Raji (cell line): ENCODE data around the gene CXCL1.

ENCODE experiments used
- POLR2A ChIP-seq: IDR thresholded peaks from 2 replicates; pipeline ENCODE4 v1.6.1; 2011; ENCODE audit warnings: low read depth, low read length, control low read depth; ENCODE audit not compliant: insufficient read depth

The CXCL1 gene

DNA sequence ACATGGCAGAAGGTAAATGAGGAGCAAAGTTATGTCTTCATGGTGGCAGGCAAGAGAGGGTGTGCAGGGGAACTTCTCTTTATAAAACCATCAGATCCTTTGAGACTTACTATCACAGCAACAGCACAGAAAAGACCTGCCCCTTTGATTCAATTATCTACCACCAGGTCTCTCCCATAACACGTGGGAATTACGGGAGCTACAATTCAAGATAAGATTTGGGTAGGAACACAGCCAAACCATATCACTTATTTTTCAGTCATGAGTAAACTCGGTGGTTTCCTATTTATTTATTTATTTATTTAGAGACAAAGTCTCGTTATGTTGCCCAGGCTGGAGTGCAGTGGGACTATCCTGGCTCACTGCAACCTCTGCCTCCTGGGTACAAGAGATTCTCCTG is 22.1 kb downstream of the CXCL1 start:
- no peak for TF ChIP-seq POLR2A

- TF ChIP-seq POLR2A, result no peak
Observed at GRCh38 chr4:73891739-73892405, 22.7 kb downstream of the CXCL1 start.

GRCh38 chr4:73892966-73893365 is 23.8 kb downstream of the CXCL1 start:
- no peak for TF ChIP-seq POLR2A

DNA sequence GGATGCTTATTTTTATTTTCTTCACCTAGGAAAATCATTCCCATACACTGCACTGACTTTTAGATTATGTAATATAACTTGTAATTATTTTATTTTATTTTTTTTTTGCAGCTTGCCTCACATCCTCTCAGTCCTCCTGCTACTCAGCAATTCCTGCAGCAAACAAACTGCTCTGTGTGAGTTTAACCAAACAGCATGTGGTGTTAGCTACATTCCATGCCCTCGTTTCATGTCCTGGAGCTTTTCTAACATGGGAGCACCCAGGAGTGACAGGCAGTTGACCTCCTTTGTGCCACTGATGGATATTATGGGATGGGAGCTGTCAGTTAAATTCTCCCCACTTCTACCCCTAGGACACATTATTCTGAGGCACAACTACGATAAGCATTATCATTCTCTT is 24.8 kb downstream of the CXCL1 start:
- TF ChIP-seq POLR2A, result no peak

- TF ChIP-seq POLR2A, result no peak
Observed at GRCh38 chr4:73895201-73896175, 26.3 kb downstream of the CXCL1 start.

DNA sequence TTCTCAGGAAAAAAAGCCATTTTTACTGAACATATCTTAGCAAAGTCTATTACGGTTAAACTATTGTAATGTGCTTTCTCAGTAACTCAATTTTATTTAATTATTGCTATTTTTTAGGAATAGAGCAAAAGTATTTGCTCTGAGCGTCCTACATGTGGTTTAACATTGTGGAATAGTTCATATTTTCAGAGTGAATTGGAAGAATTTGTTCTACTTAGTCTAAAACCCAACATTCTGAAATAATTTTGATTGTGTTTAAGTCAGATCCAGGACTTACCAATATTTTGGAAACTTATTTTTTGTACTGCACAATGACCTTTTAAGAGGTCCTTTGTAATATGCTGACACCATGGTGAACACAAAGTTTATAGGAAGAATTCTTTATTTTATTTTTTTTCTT is 27.2 kb downstream of the CXCL1 start:
- no peak for TF ChIP-seq POLR2A

DNA sequence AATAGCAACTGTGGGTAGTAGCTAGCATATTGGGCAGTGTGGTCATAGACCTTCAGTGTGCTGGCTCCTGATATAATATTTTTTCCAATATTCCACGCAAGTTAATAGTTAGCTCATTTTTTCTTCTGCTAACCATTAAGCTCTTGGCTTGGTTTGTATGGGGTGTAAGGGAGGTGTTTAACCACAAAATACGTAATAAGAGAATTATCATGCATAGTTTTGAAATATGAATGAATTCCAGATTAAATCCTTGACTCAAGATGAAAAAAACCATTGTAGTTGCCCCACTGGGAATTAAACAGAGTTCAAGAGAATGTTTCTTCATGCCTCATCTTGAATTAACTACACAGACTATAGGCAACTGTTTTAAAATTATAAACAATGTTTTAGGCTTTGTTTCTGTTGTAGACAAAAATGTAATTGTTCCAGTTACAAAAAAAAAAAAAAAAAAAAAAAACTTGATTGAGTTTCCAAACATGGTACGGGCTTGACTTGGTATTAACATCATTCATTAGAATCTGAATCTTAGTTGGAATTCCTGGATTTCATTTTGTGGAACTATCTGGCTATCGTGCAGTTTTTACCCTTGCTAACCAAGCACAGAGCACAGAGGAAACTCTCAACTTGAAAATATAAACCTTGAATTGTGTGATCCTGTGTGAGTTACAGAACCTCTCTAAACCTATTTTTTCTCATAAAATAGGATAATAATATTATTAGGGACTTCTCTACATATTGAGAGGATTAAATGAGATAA is 28.4 kb downstream of the CXCL1 start:
- TF ChIP-seq POLR2A, result no peak

DNA sequence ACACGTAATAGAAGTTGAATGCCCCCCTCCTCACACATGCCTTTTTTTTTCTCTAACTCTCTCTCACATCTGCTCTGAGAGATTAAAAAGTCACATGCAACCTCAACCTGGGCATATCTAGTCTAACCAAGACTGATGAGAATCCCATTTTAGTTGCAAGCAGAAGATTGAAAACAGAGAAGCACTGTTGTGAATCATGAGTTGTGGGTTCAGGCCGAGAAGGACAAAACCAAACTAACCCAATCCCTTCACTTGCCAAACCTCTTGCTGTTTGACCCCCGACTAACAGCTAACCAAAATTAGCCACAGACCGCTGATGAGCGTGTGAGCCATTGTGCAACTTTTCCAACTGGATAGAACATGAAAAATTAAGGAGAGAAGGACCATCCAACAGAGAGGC is 31.8 kb downstream of the CXCL1 start:
- no peak for TF ChIP-seq POLR2A

GRCh38 chr4:73902038-73902637 is 32.9 kb downstream of the CXCL1 start:
- no peak for TF ChIP-seq POLR2A

DNA sequence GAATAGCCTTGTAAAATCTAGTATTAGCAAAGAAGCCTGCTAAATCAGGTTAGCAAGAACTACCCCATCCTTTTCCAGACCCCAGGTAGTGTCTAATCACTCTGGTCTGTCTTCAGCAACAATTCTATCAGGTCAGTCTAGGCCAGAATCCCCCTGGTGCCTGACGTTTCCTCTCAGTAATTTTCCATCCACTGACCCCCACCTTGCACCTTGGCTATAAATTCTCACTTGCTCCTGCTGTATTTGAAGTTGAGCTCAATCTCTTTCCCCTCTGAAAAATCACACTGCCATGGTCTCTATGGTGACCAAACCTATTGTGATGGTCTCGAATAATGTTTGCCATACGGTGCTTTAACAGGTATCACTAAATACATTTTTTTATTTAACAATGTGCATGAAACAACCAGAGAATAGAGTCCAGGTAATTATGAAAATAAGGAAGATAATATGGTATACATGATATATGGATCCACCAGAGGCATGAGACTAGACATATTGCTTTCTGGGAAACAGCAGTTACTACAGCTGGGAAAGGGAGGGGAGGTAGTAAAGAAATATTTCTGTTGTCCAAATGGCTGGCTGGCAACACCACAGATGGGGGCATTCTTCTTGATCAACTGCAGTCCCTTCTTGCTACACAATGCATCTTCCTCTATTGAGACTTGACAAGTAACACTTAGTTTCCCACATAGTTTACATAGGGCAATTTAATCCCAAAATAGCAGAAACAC is 33.8 kb downstream of the CXCL1 start:
- no peak for TF ChIP-seq POLR2A

DNA sequence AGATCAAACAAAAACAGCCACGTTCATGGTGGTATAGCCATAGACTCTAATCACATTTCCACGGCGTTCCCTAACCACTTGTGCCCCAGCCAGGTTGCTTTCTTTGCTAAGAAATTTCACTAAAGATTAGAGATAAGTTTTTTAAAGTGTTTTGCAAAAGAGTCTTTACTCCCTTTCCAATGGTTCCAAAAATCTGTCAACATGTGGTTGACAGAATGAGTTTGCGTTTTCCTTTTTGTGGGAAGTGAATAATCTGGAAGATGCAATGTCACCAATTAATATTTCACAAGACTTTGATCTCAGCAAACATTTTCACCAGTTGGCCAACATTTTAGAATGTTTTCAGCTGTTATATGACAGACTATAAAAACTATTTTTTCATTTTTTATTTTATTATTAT is 35.3 kb downstream of the CXCL1 start:
- TF ChIP-seq POLR2A, result no peak

DNA sequence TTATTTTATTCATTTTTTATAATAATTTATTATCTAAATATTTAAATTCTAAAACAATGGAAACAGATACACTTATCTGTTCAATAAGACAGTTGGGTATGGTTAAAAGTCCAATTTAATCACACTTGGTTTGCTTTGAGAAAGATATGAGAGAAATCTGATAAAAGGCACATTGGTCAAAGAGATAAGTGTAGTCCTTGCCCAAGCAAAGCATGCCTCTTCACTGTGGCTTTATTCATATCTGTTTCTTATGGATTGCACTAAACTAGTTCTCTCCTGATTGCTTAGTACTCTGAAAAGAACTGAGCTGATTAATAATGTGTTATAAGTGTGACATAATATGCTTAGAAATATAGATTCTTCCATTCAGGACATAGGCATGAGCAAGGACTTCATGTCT is 39.8 kb downstream of the CXCL1 start:
- TF ChIP-seq POLR2A, result no peak

GRCh38 chr4:73911746-73912145 is 42.6 kb downstream of the CXCL1 start:
- no peak for TF ChIP-seq POLR2A

GRCh38 chr4:73912191-73912590 is 43.0 kb downstream of the CXCL1 start:
- no peak for TF ChIP-seq POLR2A
